GM18951 (cell line): ENCODE measurements around the gene NEIL3.
"Not testable (repeated sequence)": the region's sequence is repeated elsewhere in the genome, so short reads cannot be mapped to it uniquely, and the experiment has no call there.

Experiments used
- POLR2A ChIP-seq: IDR thresholded peaks from 4 replicates; pipeline ENCODE4 v1.6.1; 2011; ENCODE audit warnings: mild to moderate bottlenecking; ENCODE audit not compliant: insufficient read length, insufficient read depth; ENCODE audit errors: extremely low read depth
- in situ Hi-C: fragments of 300-500 bp; cut with MboI; formaldehyde crosslinking; loops from one replicate; pipeline ENCODE4 v1.12.0; 2022; ENCODE audit warnings: low sequenced_read_pairs, mixed read lengths, inconsistent platforms; ENCODE audit not compliant: unreplicated experiment

NEIL3 gene

GRCh38 chr4:177283167-177283566, 26.5 kb upstream of the NEIL3 start:
- TF ChIP-seq POLR2A, result no peak
- in situ Hi-C loops, result no loop called here

GRCh38 chr4:177285953-177286352, 23.7 kb upstream of the NEIL3 start:
- no peak for TF ChIP-seq POLR2A
- in situ Hi-C loops, result no loop called here

GRCh38 chr4:177287255-177287654, 22.4 kb upstream of the NEIL3 start:
- no peak for TF ChIP-seq POLR2A
- in situ Hi-C loops, result no loop called here

GRCh38 chr4:177288335-177288734, 21.3 kb upstream of the NEIL3 start:
- in situ Hi-C loops, result no loop called here
- TF ChIP-seq POLR2A, result no peak

GRCh38 chr4:177290780-177291179, 18.9 kb upstream of the NEIL3 start:
- in situ Hi-C loops, result no loop called here
- TF ChIP-seq POLR2A, result no peak

- no peak for TF ChIP-seq POLR2A
- in situ Hi-C loops, result no loop called here
Measured at GRCh38 chr4:177292171-177292570, 17.5 kb upstream of the NEIL3 start.

- no peak for TF ChIP-seq POLR2A
- in situ Hi-C loops, result no loop called here
Measured at GRCh38 chr4:177293208-177294033, 16.3 kb upstream of the NEIL3 start.

GRCh38 chr4:177297785-177298391, 11.8 kb upstream of the NEIL3 start:
- no peak for TF ChIP-seq POLR2A
- in situ Hi-C loops, result no loop called here

GRCh38 chr4:177301126-177301639, 8.5 kb upstream of the NEIL3 start:
- TF ChIP-seq POLR2A, result no peak
- in situ Hi-C loops, result no loop called here

- TF ChIP-seq POLR2A, result no peak
- in situ Hi-C loops, result no loop called here
Measured at GRCh38 chr4:177302371-177303100, 7.1 kb upstream of the NEIL3 start.

GRCh38 chr4:177304094-177304493, 5.6 kb upstream of the NEIL3 start:
- no peak for TF ChIP-seq POLR2A
- in situ Hi-C loops, result no loop called here

GRCh38 chr4:177304864-177305263, 4.8 kb upstream of the NEIL3 start:
- in situ Hi-C loops, result not testable (repeated sequence)

GRCh38 chr4:177308125-177308524, 1.5 kb upstream of the NEIL3 start:
- in situ Hi-C loops, result no loop called here
- no peak for TF ChIP-seq POLR2A
